Dendritic cell treated with granulocyte-macrophage colony-stimulating factor and Interleukin-4, amounts not matched to agents 40 ng/mL and 50 ng/mL, for 4 days (primary cell): Measurements from ENCODE around the gene OMD.

Experiments
- H3K27ac Mint-ChIP-seq: one replicate; pipeline ENCODE4 v1.8.0; 2022; ENCODE audit warnings: mild to moderate bottlenecking, mixed read lengths
- H3K27me3 Mint-ChIP-seq: one replicate; pipeline ENCODE4 v1.8.0; 2022; ENCODE audit warnings: mild to moderate bottlenecking, mixed read lengths
- H3K36me3 Mint-ChIP-seq: one replicate; pipeline ENCODE4 v1.8.0; 2022; ENCODE audit warnings: low read depth, mixed read lengths
- H3K4me1 Mint-ChIP-seq: one replicate; pipeline ENCODE4 v1.8.0; 2022; ENCODE audit warnings: low read depth, mixed read lengths
- H3K4me3 Mint-ChIP-seq: one replicate; pipeline ENCODE4 v1.8.0; 2022; ENCODE audit warnings: mild to moderate bottlenecking, moderate library complexity, mixed read lengths
- H3K9me3 Mint-ChIP-seq: one replicate; pipeline ENCODE4 v1.8.0; 2022; ENCODE audit warnings: mixed read lengths
- intact Hi-C: fragments of 100-400 bp; cut with micrococcal nuclease; formaldehyde crosslinking; loops from one replicate; pipeline ENCODE4 v1.15.0; 2022

The OMD gene, protein sequence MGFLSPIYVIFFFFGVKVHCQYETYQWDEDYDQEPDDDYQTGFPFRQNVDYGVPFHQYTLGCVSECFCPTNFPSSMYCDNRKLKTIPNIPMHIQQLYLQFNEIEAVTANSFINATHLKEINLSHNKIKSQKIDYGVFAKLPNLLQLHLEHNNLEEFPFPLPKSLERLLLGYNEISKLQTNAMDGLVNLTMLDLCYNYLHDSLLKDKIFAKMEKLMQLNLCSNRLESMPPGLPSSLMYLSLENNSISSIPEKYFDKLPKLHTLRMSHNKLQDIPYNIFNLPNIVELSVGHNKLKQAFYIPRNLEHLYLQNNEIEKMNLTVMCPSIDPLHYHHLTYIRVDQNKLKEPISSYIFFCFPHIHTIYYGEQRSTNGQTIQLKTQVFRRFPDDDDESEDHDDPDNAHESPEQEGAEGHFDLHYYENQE

DNA sequence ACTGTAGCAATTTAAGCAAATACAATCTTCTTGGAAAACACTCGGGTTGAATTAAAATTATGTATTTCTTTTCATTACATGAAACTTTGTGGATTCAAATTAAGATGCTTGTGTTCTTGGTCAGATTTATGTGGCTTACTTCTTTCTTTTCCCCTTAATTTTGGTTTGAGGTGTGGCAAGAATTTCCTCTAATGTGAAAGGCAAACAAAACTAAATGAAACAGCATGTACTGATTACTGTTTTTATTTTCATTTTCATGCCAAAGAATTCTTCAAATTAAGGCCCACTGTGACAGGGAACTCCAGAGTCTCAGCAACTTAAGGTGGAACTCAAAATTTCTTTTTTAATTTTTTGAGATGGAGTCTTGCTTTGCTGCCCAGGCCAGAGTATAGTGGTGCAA lies at the start of gene OMD:
Gene OMD (minus strand): TSS at position 132 of the 400 bp plus-strand sequence. CDS start 6,913 bp downstream, outside the sequence.
- Mint-ChIP-seq H3K4me1 (peaks cover 6% of the 10 kb centered on the region), H3K27me3 (no peaks in the 10 kb centered on the region), H3K9me3 (no peaks in the 10 kb centered on the region), H3K36me3 (no peaks in the 10 kb centered on the region), H3K4me3 (no peak within 1 kb of the TSS), H3K27ac (no peak within 1 kb of the TSS)
- intact Hi-C loops, result no loop called here

DNA sequence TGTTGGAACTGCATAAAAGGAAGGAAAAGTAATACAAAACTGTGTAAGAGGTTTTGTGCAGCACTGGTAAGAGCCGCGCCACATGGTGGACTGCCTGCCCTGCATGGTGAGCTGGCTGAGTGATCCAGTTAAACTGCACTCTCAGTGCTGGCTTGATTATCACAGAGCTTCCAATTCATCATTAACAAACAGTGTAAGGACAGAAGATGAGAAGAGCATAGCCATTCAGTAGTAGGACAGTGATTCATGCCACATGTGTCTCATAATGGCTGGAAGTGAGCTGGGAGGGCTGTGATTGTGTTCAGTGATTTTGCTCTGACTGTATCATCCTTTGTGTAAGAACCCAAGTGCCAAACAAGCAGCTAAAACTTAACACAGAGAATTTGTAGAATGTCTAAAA lies 43.9 kb upstream of the OMD start:
- H3K4me3 Mint-ChIP-seq, result no peak overlapping the region
- H3K27ac Mint-ChIP-seq, result no peak overlapping the region
- H3K36me3 Mint-ChIP-seq, result no peaks in the 10 kb centered on the region

GRCh38 chr9:92467511-92467910 lies 43.2 kb upstream of the OMD start:
- H3K9me3 Mint-ChIP-seq, result no peaks in the 10 kb centered on the region
- H3K36me3 Mint-ChIP-seq, result no peaks in the 10 kb centered on the region
- H3K27me3 Mint-ChIP-seq, result no peaks in the 10 kb centered on the region
- H3K27ac Mint-ChIP-seq, result no peak overlapping the region
- no peaks in the 10 kb centered on the region for H3K4me1 Mint-ChIP-seq
- intact Hi-C loops, result no loop called here
- no peak overlapping the region for H3K4me3 Mint-ChIP-seq

More for the DNA sequence above, 43.9 kb upstream of the OMD start:
- no peaks in the 10 kb centered on the region for H3K9me3 Mint-ChIP-seq
- no peaks in the 10 kb centered on the region for H3K27me3 Mint-ChIP-seq
- intact Hi-C loops, result no loop called here
- no peaks in the 10 kb centered on the region for H3K4me1 Mint-ChIP-seq

GRCh38 chr9:92467041-92467440 lies 42.8 kb upstream of the OMD start:
- H3K27ac Mint-ChIP-seq, result no peak overlapping the region
- H3K4me1 Mint-ChIP-seq, result no peaks in the 10 kb centered on the region
- no peaks in the 10 kb centered on the region for H3K27me3 Mint-ChIP-seq
- no peaks in the 10 kb centered on the region for H3K9me3 Mint-ChIP-seq
- H3K4me3 Mint-ChIP-seq, result no peak overlapping the region
- H3K36me3 Mint-ChIP-seq, result no peaks in the 10 kb centered on the region
- intact Hi-C loops, result no loop called here

DNA sequence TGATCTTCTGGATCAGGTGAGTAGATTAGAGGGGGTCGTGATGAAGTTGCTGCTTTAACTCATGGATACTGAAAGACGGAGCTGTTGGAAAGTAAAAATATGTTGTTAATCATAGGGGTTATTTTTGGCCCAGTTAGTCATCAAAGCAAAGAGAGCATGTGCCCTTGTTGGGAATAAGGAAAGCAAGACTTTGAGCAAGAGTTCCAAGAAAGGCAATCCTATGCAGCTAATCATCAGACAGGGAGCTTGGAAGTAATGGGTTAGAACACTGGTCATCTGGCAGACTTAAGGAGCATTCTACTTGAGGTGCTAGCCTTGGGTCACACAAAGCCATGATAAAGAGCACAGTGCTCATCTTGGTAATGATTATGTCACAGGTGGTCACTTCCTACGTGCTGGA lies 39.7 kb upstream of the OMD start:
- no peaks in the 10 kb centered on the region for H3K36me3 Mint-ChIP-seq
- no peak overlapping the region for H3K4me3 Mint-ChIP-seq
- no peaks in the 10 kb centered on the region for H3K27me3 Mint-ChIP-seq
- no peaks in the 10 kb centered on the region for H3K9me3 Mint-ChIP-seq
- intact Hi-C loops, result no loop called here
- H3K4me1 Mint-ChIP-seq, result no peaks in the 10 kb centered on the region
- H3K27ac Mint-ChIP-seq, result no peak overlapping the region

GRCh38 chr9:92463387-92463786 lies 39.1 kb upstream of the OMD start:
- Mint-ChIP-seq H3K36me3 (no peaks in the 10 kb centered on the region), H3K4me1 (no peaks in the 10 kb centered on the region), H3K27me3 (no peaks in the 10 kb centered on the region), H3K4me3 (no peak overlapping the region), H3K27ac (no peak overlapping the region), H3K9me3 (no peaks in the 10 kb centered on the region)
- intact Hi-C loops, result no loop called here

GRCh38 chr9:92457576-92457975 lies 33.3 kb upstream of the OMD start:
- Mint-ChIP-seq H3K4me3 (no peak overlapping the region), H3K9me3 (no peaks in the 10 kb centered on the region)

DNA sequence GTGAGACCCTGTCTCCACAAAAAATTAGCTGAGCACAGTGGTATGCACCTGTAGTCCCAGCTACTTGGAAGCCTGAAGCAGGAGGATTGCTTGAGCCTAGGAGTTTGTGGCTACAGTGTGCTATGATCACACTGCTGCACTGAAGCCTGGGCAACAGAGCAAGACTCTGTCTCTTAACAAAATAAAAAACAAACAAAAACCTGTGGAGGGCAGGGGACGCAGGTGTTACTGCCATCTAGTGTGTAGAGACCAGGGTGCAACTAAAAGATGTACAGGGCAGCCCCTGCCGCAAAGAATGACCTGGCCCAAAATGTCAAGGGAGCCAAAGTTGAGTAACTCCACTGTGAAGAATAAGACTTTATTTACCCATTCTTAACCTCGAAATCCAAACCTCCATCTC lies 30.9 kb upstream of the OMD start:
- Mint-ChIP-seq H3K27me3 (no peaks in the 10 kb centered on the region), H3K9me3 (no peaks in the 10 kb centered on the region), H3K4me1 (no peaks in the 10 kb centered on the region), H3K27ac (no peak overlapping the region), H3K36me3 (no peaks in the 10 kb centered on the region), H3K4me3 (no peak overlapping the region)
- intact Hi-C loops, result no loop called here

More at GRCh38 chr9:92457576-92457975, 33.3 kb upstream of the OMD start:
- Mint-ChIP-seq H3K4me1 (no peaks in the 10 kb centered on the region), H3K27me3 (no peaks in the 10 kb centered on the region), H3K36me3 (no peaks in the 10 kb centered on the region), H3K27ac (no peak overlapping the region)
- intact Hi-C loops, result no loop called here

DNA sequence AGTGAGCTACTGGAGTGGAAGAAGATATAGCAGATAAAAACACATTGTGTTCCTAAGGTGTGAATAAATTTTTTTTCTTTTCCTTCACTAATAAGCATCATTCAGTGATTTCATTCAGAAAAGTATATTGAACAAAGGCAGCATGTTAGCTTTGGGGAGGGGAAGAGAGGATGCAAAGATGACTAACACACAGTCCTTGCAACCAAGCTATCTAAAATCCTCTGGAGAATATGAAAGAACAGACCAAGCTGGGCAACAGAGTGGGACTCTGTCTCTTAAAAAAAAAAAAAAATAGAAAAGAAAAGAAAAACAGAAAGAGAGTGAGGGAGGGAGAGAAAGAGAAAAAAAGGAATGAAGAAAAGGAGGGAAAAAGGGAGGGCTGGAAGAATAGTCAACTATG lies 22.3 kb upstream of the OMD start:
- H3K36me3 Mint-ChIP-seq, result no peaks in the 10 kb centered on the region
- no peaks in the 10 kb centered on the region for H3K4me1 Mint-ChIP-seq
- no peak overlapping the region for H3K27ac Mint-ChIP-seq
- H3K27me3 Mint-ChIP-seq, result no peaks in the 10 kb centered on the region
- H3K9me3 Mint-ChIP-seq, result no peaks in the 10 kb centered on the region
- H3K4me3 Mint-ChIP-seq, result no peak overlapping the region
- intact Hi-C loops, result no loop called here

- Mint-ChIP-seq H3K4me1 (no peaks in the 10 kb centered on the region), H3K27me3 (no peaks in the 10 kb centered on the region), H3K4me3 (no peak overlapping the region), H3K9me3 (no peaks in the 10 kb centered on the region), H3K36me3 (no peaks in the 10 kb centered on the region), H3K27ac (no peak overlapping the region)
- intact Hi-C loops, result no loop called here
Measured at GRCh38 chr9:92444841-92445240, 20.6 kb upstream of the OMD start.

GRCh38 chr9:92440751-92441046 lies 16.4 kb upstream of the OMD start:
- Mint-ChIP-seq H3K27ac (no peak overlapping the region), H3K4me3 (no peak overlapping the region), H3K9me3 (no peaks in the 10 kb centered on the region), H3K36me3 (no peaks in the 10 kb centered on the region), H3K4me1 (no peaks in the 10 kb centered on the region), H3K27me3 (no peaks in the 10 kb centered on the region)
- intact Hi-C loops, result no loop called here

- H3K36me3 Mint-ChIP-seq, result no peaks in the 10 kb centered on the region
- no peak overlapping the region for H3K4me3 Mint-ChIP-seq
- intact Hi-C loops, result loop anchor here (5.0 kb wide), 2 partner anchors 98 to 113 kb away; partner anchors contain the start of genes CENPP and NOL8
- no peaks in the 10 kb centered on the region for H3K4me1 Mint-ChIP-seq
- H3K27me3 Mint-ChIP-seq, result no peaks in the 10 kb centered on the region
- no peaks in the 10 kb centered on the region for H3K9me3 Mint-ChIP-seq
- H3K27ac Mint-ChIP-seq, result no peak overlapping the region
Measured at GRCh38 chr9:92439921-92440750, 15.9 kb upstream of the OMD start.

- intact Hi-C loops, result loop anchor here (5.0 kb wide), 2 partner anchors 97 to 112 kb away; partner anchors contain the start of genes CENPP and NOL8
- Mint-ChIP-seq H3K27me3 (no peaks in the 10 kb centered on the region), H3K27ac (peak overlapping the region; percentile 5), H3K9me3 (no peaks in the 10 kb centered on the region), H3K36me3 (no peaks in the 10 kb centered on the region), H3K4me3 (peak overlapping the region; percentile 5), H3K4me1 (no peaks in the 10 kb centered on the region)
Measured at GRCh38 chr9:92438900-92439526, 14.7 kb upstream of the OMD start.

GRCh38 chr9:92435263-92435662 lies 11.0 kb upstream of the OMD start:
- Mint-ChIP-seq H3K4me3 (no peak overlapping the region), H3K4me1 (no peaks in the 10 kb centered on the region), H3K36me3 (no peaks in the 10 kb centered on the region), H3K27me3 (no peaks in the 10 kb centered on the region), H3K9me3 (no peaks in the 10 kb centered on the region), H3K27ac (no peak overlapping the region)
- intact Hi-C loops, result loop anchor here (5.0 kb wide), 2 partner anchors 93 to 108 kb away; partner anchors contain the start of genes CENPP and NOL8
